H9 (cell line): ENCODE data around the gene RPP14. TPM values are rescaled to one million over a fixed set of nuclear protein-coding genes. Genes with fewer than 3 reads are reported as not detected.

Experiments used
- DNase-seq: peaks from one replicate; pipeline ENCODE4 v3.0.0-alpha.2; 2017
- H2AFZ ChIP-seq: one replicate; pipeline ENCODE4 v1.6.1; 2013; ENCODE audit warnings: mild to moderate bottlenecking, low read length, control low read depth, moderate library complexity
- H2AK5ac ChIP-seq: 2 replicates; pipeline ENCODE4 v1.6.1; 2013; ENCODE audit warnings: low read length, control low read depth, mixed read lengths; ENCODE audit not compliant: insufficient read length
- H2BK120ac ChIP-seq: one replicate; pipeline ENCODE4 v1.6.1; 2013; ENCODE audit warnings: low read depth, mild to moderate bottlenecking, low read length, control low read depth, inconsistent platforms; ENCODE audit not compliant: poor library complexity, severe bottlenecking
- H2BK12ac ChIP-seq: 2 replicates; pipeline ENCODE4 v1.6.1; 2013; ENCODE audit warnings: low read length, control low read depth, mixed read lengths, low read depth; ENCODE audit not compliant: insufficient read length
- H2BK15ac ChIP-seq: 2 replicates; pipeline ENCODE4 v1.6.1; 2013; ENCODE audit warnings: low read depth, low read length, control low read depth
- H2BK20ac ChIP-seq: one replicate; pipeline ENCODE4 v1.6.1; 2013; ENCODE audit warnings: low read depth, mild to moderate bottlenecking, low read length, control low read depth, inconsistent platforms; ENCODE audit not compliant: poor library complexity, severe bottlenecking
- H2BK5ac ChIP-seq: 2 replicates; pipeline ENCODE4 v1.6.1; 2013; ENCODE audit warnings: low read length, control low read depth, mixed read lengths; ENCODE audit not compliant: insufficient read length
- H3K14ac ChIP-seq: 2 replicates; pipeline ENCODE4 v1.6.1; 2013; ENCODE audit warnings: low read length, control low read depth; ENCODE audit not compliant: insufficient read depth
- H3K18ac ChIP-seq: 2 replicates; pipeline ENCODE4 v1.6.1; 2013; ENCODE audit warnings: low read depth, mild to moderate bottlenecking, mixed read lengths, low read length, control low read depth; ENCODE audit not compliant: insufficient read length
- H3K23ac ChIP-seq: 2 replicates; pipeline ENCODE4 v1.6.1; 2013; ENCODE audit warnings: low read length, control low read depth, mixed read lengths, low read depth; ENCODE audit not compliant: insufficient read length
- H3K23me2 ChIP-seq: 2 replicates; pipeline ENCODE4 v1.6.1; 2013; ENCODE audit warnings: low read depth, mild to moderate bottlenecking, mixed read lengths, low read length, control low read depth; ENCODE audit not compliant: insufficient read length, poor library complexity, severe bottlenecking
- H3K27ac ChIP-seq: 2 replicates; pipeline ENCODE4 v1.5.1; 2013; ENCODE audit warnings: low read length, control low read depth, mixed read lengths, low read depth; ENCODE audit not compliant: insufficient read length
- H3K27me3 ChIP-seq: 2 replicates; pipeline ENCODE4 v1.6.1; 2013; ENCODE audit warnings: low read length, control low read depth, inconsistent platforms; ENCODE audit not compliant: insufficient read depth
- H3K4ac ChIP-seq: 2 replicates; pipeline ENCODE4 v1.6.1; 2013; ENCODE audit warnings: low read depth, mild to moderate bottlenecking, control low read depth, inconsistent platforms, low read length, moderate library complexity
- H3K4me1 ChIP-seq: 2 replicates; pipeline ENCODE4 v1.6.1; 2013; ENCODE audit warnings: low read length, control low read depth, inconsistent platforms; ENCODE audit not compliant: insufficient read depth
- H3K4me2 ChIP-seq: 2 replicates; pipeline ENCODE4 v1.6.1; 2013; ENCODE audit warnings: low read length, control low read depth, mixed read lengths; ENCODE audit not compliant: insufficient read length, insufficient read depth
- H3K56ac ChIP-seq: 2 replicates; pipeline ENCODE4 v1.6.1; 2013; ENCODE audit warnings: low read depth, mild to moderate bottlenecking, mixed read lengths, low read length, control low read depth; ENCODE audit not compliant: insufficient read length
- H3K79me1 ChIP-seq: 2 replicates; pipeline ENCODE4 v1.6.1; 2013; ENCODE audit warnings: low read depth, mild to moderate bottlenecking, moderate library complexity, low read length, control low read depth, inconsistent platforms; ENCODE audit not compliant: insufficient read depth, poor library complexity, severe bottlenecking
- H3K79me2 ChIP-seq: 2 replicates; pipeline ENCODE4 v1.6.1; 2013; ENCODE audit warnings: low read length, control low read depth, inconsistent platforms; ENCODE audit not compliant: insufficient read depth
- H3K9ac ChIP-seq: 2 replicates; pipeline ENCODE4 v1.6.1; 2013; ENCODE audit warnings: low read length, control low read depth, mixed read lengths; ENCODE audit not compliant: insufficient read length; ENCODE audit errors: extremely low read depth
- H3K9me3 ChIP-seq: one replicate; pipeline ENCODE4 v1.6.1; 2013; ENCODE audit warnings: low read depth, low read length, inconsistent platforms; ENCODE audit not compliant: control insufficient read depth
- H3T11ph ChIP-seq: one replicate; pipeline ENCODE4 v1.6.1; 2013; ENCODE audit warnings: mild to moderate bottlenecking, low read length, control low read depth, inconsistent platforms
- H4K20me1 ChIP-seq: one replicate; pipeline ENCODE4 v1.6.1; 2013; ENCODE audit not compliant: control insufficient read depth, insufficient read length, insufficient read depth
- H4K5ac ChIP-seq: 2 replicates; pipeline ENCODE4 v1.6.1; 2013; ENCODE audit warnings: low read depth, mild to moderate bottlenecking, mixed read lengths, low read length, control low read depth; ENCODE audit not compliant: insufficient read length
- H4K8ac ChIP-seq: replicated peaks from 2 replicates; pipeline ENCODE4 v1.6.1; 2013; ENCODE audit warnings: low read length, control low read depth, mixed read lengths, low read depth; ENCODE audit not compliant: insufficient read length
- H4K91ac ChIP-seq: 2 replicates; pipeline ENCODE4 v1.6.1; 2013; ENCODE audit warnings: low read depth, mild to moderate bottlenecking, moderate library complexity, mixed read lengths, low read length, control low read depth; ENCODE audit not compliant: insufficient read length
- H3K27ac Mint-ChIP-seq, 3 experiments: 2 replicates in 2 of 3; 3 replicates in 1 of 3; pipeline ENCODE4 v1.8.0; 2020 to 2021; ENCODE audit warnings: mixed read lengths in 3 of 3, mild to moderate bottlenecking in 1 of 3, moderate library complexity in 1 of 3
- H3K27me3 Mint-ChIP-seq: 2 replicates; pipeline ENCODE4 v1.8.0; 2021; ENCODE audit warnings: low read depth, mild to moderate bottlenecking, moderate library complexity, mixed read lengths
- H3K36me3 Mint-ChIP-seq, 3 experiments: 2 replicates in 2 of 3; 3 replicates in 1 of 3; pipeline ENCODE4 v1.8.0; 2020 to 2021; ENCODE audit warnings: low read depth in 3 of 3, mixed read lengths in 3 of 3; ENCODE audit not compliant: insufficient read depth in 1 of 3
- H3K4me1 Mint-ChIP-seq, 2 experiments: 2 replicates each; pipeline ENCODE4 v1.8.0; 2020; ENCODE audit warnings: mixed read lengths in 2 of 2
- H3K4me3 Mint-ChIP-seq, 2 experiments: 2 replicates in 1 of 2; 3 replicates in 1 of 2; pipeline ENCODE4 v1.8.0; 2020 to 2021; ENCODE audit warnings: mild to moderate bottlenecking in 2 of 2, mixed read lengths in 2 of 2, moderate library complexity in 1 of 2
- H3K9me3 Mint-ChIP-seq, 2 experiments: 2 replicates in 1 of 2; 3 replicates in 1 of 2; pipeline ENCODE4 v1.8.0; 2020; ENCODE audit warnings: mild to moderate bottlenecking in 2 of 2, mixed read lengths in 2 of 2, moderate library complexity in 1 of 2
- CTCF ChIP-seq: fragments of 200-600 bp; sonication (generic); conservative IDR thresholded peaks from 3 replicates; pipeline ENCODE4 v1.8.0; 2021; ENCODE audit warnings: antibody characterized with exemption, mild to moderate bottlenecking
- WGBS: extraction: QIAGEN DNeasy Blood & Tissue Kit; methylation state at CpG from one replicate; pipeline ENCODE4 v1.1.7; 2013; ENCODE audit warnings: missing lambda C conversion rate, low lambda C conversion rate, mixed read lengths; ENCODE audit not compliant: insufficient read length; ENCODE audit errors: extremely low coverage; 5-methylcytosine and 5-hydroxymethylcytosine counted together
- total RNA-seq: library from RNA; stranded (reverse); gene quantifications from 2 replicates; pipeline ENCODE4 v1.2.1, GENCODE V29; 2021

The RPP14 gene
- total RNA-seq, 1 experiment from 2014 or later: 23.9 TPM

- no peak overlapping the region for H3K9ac ChIP-seq
- H3K23me2 ChIP-seq: no peaks in the 10 kb centered on the region
- no peaks in the 10 kb centered on the region for H3K27me3 ChIP-seq
- no peak overlapping the region for H2BK20ac ChIP-seq
- no peaks in the 10 kb centered on the region for H4K20me1 ChIP-seq
- no CpG with 5 or more reads among the region's 7 CpGs for WGBS
- no peak overlapping the region for H4K91ac ChIP-seq
- Mint-ChIP-seq H3K27me3 (no peaks in the 10 kb centered on the region), H3K4me1 (peaks cover 8% of the 10 kb centered on the region in 2 experiments), H3K27ac (no peak overlapping the region), H3K36me3 (no peaks in the 10 kb centered on the region), H3K4me3 (no peak overlapping the region), H3K9me3 (no peaks in the 10 kb centered on the region)
- H3T11ph ChIP-seq: no peak overlapping the region
- H3K4me2 ChIP-seq: no peak overlapping the region
- no peaks in the 10 kb centered on the region for H3K4me1 ChIP-seq
- H4K8ac ChIP-seq: no peak overlapping the region
- H4K5ac ChIP-seq: no peak overlapping the region
- H2BK12ac ChIP-seq: no peak overlapping the region
- no peak overlapping the region for H3K56ac ChIP-seq
- H2BK120ac ChIP-seq: no peak overlapping the region
- H2AFZ ChIP-seq: no peak overlapping the region
- no peak overlapping the region for H3K18ac ChIP-seq
- H3K14ac ChIP-seq: no peak overlapping the region
- H3K23ac ChIP-seq: no peak overlapping the region
- DNase-seq: no peak
- H3K79me2 ChIP-seq: no peaks in the 10 kb centered on the region
- H3K79me1 ChIP-seq: no peaks in the 10 kb centered on the region
- H2AK5ac ChIP-seq: no peak overlapping the region
- no peak for TF ChIP-seq CTCF
- no peaks in the 10 kb centered on the region for H3K9me3 ChIP-seq
- H3K4ac ChIP-seq: no peak overlapping the region
- H3K27ac ChIP-seq: no peak overlapping the region
- no peak overlapping the region for H2BK5ac ChIP-seq
- H2BK15ac ChIP-seq: no peak overlapping the region
Measured at GRCh38 chr3:58347984-58348383, 41.9 kb downstream of the RPP14 start.
